B cell (primary cell): Measurements from ENCODE around the gene ASPSCR1. TPM values are rescaled to one million over a fixed set of nuclear protein-coding genes. Genes with fewer than 3 reads are reported as not detected.

ENCODE experiments used
- ATAC-seq: fragments of 200-7000 bp; cut with Tn5 transposase; one replicate; pipeline ENCODE4 v1.10.0; 2021; ENCODE audit warnings: low read depth, mild to moderate bottlenecking, moderate number of reproducible peaks, moderate library complexity
- CTCF ChIA-PET: fragments of 350-600 bp; sonication (Branson Sonifier 250); formaldehyde crosslinking; loops from one replicate; lab custom pipeline; 2021; ENCODE audit warnings: antibody characterized with exemption, inconsistent platforms; lab: Charles Lee
- POLR2A ChIA-PET: fragments of 350-600 bp; sonication (Branson Sonifier 250); formaldehyde crosslinking; loops from one replicate; lab custom pipeline; 2021; ENCODE audit warnings: antibody characterized with exemption; lab: Charles Lee
- DNase-seq: peaks from one replicate; pipeline ENCODE4 v3.0.0; 2013
- H2AFZ ChIP-seq: 2 replicates; pipeline ENCODE4 v1.6.1; 2012; ENCODE audit warnings: mild to moderate bottlenecking, low read depth, low read length; ENCODE audit not compliant: insufficient read depth, poor library complexity, severe bottlenecking
- H3K27ac ChIP-seq, 2 donors: 1 replicate in 1 of 2; 2 replicates in 1 of 2; pipeline ENCODE4 v1.5.1; 2012 to 2013; ENCODE audit warnings: low read length in 2 of 2, mild to moderate bottlenecking in 2 of 2, moderate library complexity in 1 of 2
- H3K27me3 ChIP-seq, 4 experiments: fragments of 200-600 bp in 1 of 4; sonication (generic) in 1 of 4; replicated peaks in 1 of 4; 1 replicate in 2 of 4; 2 replicates in 2 of 4; pipeline versions ENCODE4 v1.6.1 to v1.7.0; 2013 to 2016; ENCODE audit warnings: low read length in 3 of 4, mild to moderate bottlenecking in 2 of 4, mixed read lengths in 1 of 4, moderate library complexity in 1 of 4; ENCODE audit not compliant: insufficient read depth in 4 of 4, control insufficient read depth in 3 of 4; ENCODE audit errors: control extremely low read depth in 1 of 4
- H3K36me3 ChIP-seq, 2 experiments: replicated peaks in 1 of 2; 1 replicate in 1 of 2; 2 replicates in 1 of 2; pipeline versions ENCODE4 v1.6.1 to v1.7.1; 2013; ENCODE audit warnings: low read length in 1 of 2; ENCODE audit not compliant: insufficient read depth in 2 of 2, control insufficient read depth in 1 of 2; ENCODE audit errors: control extremely low read depth in 1 of 2, extremely low read depth in 1 of 2
- H3K4me1 ChIP-seq, 2 donors: fragments of 200-600 bp in 1 of 2; sonication (generic) in 1 of 2; 1 replicate in 1 of 2; 2 replicates in 1 of 2; pipeline versions ENCODE4 v1.5.1 to v1.6.1; 2013 to 2017; ENCODE audit warnings: low read length in 2 of 2; ENCODE audit not compliant: control insufficient read depth in 2 of 2, insufficient read depth in 2 of 2
- H3K4me2 ChIP-seq: replicated peaks from 2 replicates; pipeline ENCODE3; 2012; ENCODE audit warnings: mild to moderate bottlenecking, low read depth, low read length; ENCODE audit not compliant: poor library complexity, severe bottlenecking
- H3K4me3 ChIP-seq, 5 experiments: fragments of 200-600 bp in 1 of 5; sonication (generic) in 1 of 5; 1 replicate in 3 of 5; 2 replicates in 2 of 5; pipeline versions ENCODE4 v1.5.1 to v1.7.0; 2011 to 2016; ENCODE audit warnings: low read length in 4 of 5, mild to moderate bottlenecking in 4 of 5, low read depth in 2 of 5, control low read depth in 1 of 5, moderate library complexity in 1 of 5; ENCODE audit not compliant: insufficient read depth in 1 of 5; ENCODE audit errors: control extremely low read depth in 1 of 5, extremely low read depth in 1 of 5
- H3K79me2 ChIP-seq: fragments of 200-600 bp; sonication (generic); one replicate; pipeline ENCODE4 v1.6.0; 2016; ENCODE audit warnings: low read length; ENCODE audit not compliant: control insufficient read depth, insufficient read depth
- H3K9ac ChIP-seq: fragments of 200-600 bp; sonication (generic); 2 replicates; pipeline ENCODE4 v1.6.1; 2017; ENCODE audit warnings: mild to moderate bottlenecking, low read length, moderate library complexity
- H3K9me3 ChIP-seq, 3 donors: one replicate each; pipeline versions ENCODE4 v1.6.1 to v1.7.1; 2013; ENCODE audit warnings: low read length in 2 of 3; ENCODE audit not compliant: control insufficient read depth in 2 of 3, insufficient read depth in 1 of 3; ENCODE audit errors: control extremely low read depth in 1 of 3
- H4K20me1 ChIP-seq: 2 replicates; pipeline ENCODE4 v1.6.0; 2012; ENCODE audit warnings: mild to moderate bottlenecking, low read length; ENCODE audit not compliant: insufficient read depth, control insufficient read depth, poor library complexity, severe bottlenecking
- H3K27ac Mint-ChIP-seq: one replicate; pipeline ENCODE4 v1.8.0; 2021; ENCODE audit warnings: mixed read lengths
- H3K27me3 Mint-ChIP-seq: one replicate; pipeline ENCODE4 v1.8.0; 2021; ENCODE audit warnings: mixed read lengths
- H3K4me1 Mint-ChIP-seq: one replicate; pipeline ENCODE4 v1.8.0; 2021; ENCODE audit warnings: mixed read lengths
- H3K4me3 Mint-ChIP-seq: one replicate; pipeline ENCODE4 v1.8.0; 2021; ENCODE audit warnings: mixed read lengths
- H3K9me3 Mint-ChIP-seq: one replicate; pipeline ENCODE4 v1.8.0; 2022; ENCODE audit warnings: mixed read lengths; ENCODE audit not compliant: insufficient read depth
- CTCF ChIP-seq: fragments of 200-600 bp; IDR thresholded peaks from one replicate; pipeline ENCODE4 v1.8.0; 2022; ENCODE audit warnings: antibody characterized with exemption, mild to moderate bottlenecking
- EZH2 ChIP-seq: IDR thresholded peaks from 2 replicates; pipeline ENCODE4 v1.6.1; 2012; ENCODE audit warnings: borderline replicate concordance, low read depth, mild to moderate bottlenecking, moderate library complexity, low read length; ENCODE audit not compliant: insufficient read depth, poor library complexity, severe bottlenecking
- WGBS: methylation state at CpG from one replicate; pipeline ENCODE4 v1.1.5; 2013; ENCODE audit warnings: missing lambda C conversion rate; ENCODE audit not compliant: insufficient coverage; 5-methylcytosine and 5-hydroxymethylcytosine counted together
- intact Hi-C: fragments of 100-400 bp; cut with micrococcal nuclease; formaldehyde crosslinking; loops from one replicate; pipeline ENCODE4 v1.10.0; 2022
- polyA plus RNA-seq: library from polyadenylated mRNA; depleted of rRNA; stranded (reverse); fragments of >200 nt; gene quantifications from 2 replicates; pipeline ENCODE4 v1.2.3, GENCODE V29; 2012
- total RNA-seq, 2 donors: library from RNA; stranded (reverse); fragments of 120-200 nt in 1 of 2; gene quantifications; 1 replicate in 1 of 2; 2 replicates in 1 of 2; pipeline versions ENCODE4 v1.2.3 to v1.2.4, GENCODE V29; 2013 to 2022

The ASPSCR1 gene
- total and polyA plus RNA-seq, 2 donors (not counting 1 experiment from before 2014, with no cell fraction given) = 34.0 to 46.7 TPM

- Mint-ChIP-seq H3K4me3 (no peak overlapping the region), H3K4me1 (peaks cover 2% of the 10 kb centered on the region), H3K9me3 (no peaks in the 10 kb centered on the region), H3K27ac (no peak overlapping the region), H3K27me3 (no peaks in the 10 kb centered on the region)
- CTCF ChIA-PET = interaction anchor here (1.1 kb wide), 1 partner anchor 57 kb away, joined by 3 read pairs; no protein-coding TSS in a partner anchor
- Histone ChIP-seq H4K20me1 (peaks cover 13% of the 10 kb centered on the region), H3K27ac (no peak overlapping the region), H3K4me3 (no peak overlapping the region), H2AFZ (no peak overlapping the region), H3K4me2 (no peak overlapping the region), H3K9ac (no peak overlapping the region), H3K79me2 (no peaks in the 10 kb centered on the region), H3K36me3 (peaks cover 0 to 9% of the 10 kb centered on the region in 2 experiments), H3K27me3 (no peaks in the 10 kb centered on the region), H3K4me1 (peaks cover 0 to 11% of the 10 kb centered on the region in 2 donors), H3K9me3 (no peaks in the 10 kb centered on the region)
- DNase-seq = no peak
- POLR2A ChIA-PET = interaction anchor here (0.6 kb wide), 1 partner anchor 90 kb away, joined by 5 read pairs; no protein-coding TSS in a partner anchor
- no peak for ATAC-seq
- intact Hi-C loops = no loop called here
- 93% methylated on average over 25 of the region's 28 CpGs for WGBS
- TF ChIP-seq CTCF (no peak), EZH2 (no peak)
Observed at GRCh38 chr17:82016061-82016874, 38.8 kb downstream of the ASPSCR1 start.

GRCh38 chr17:82016875-82017459 lies 39.5 kb downstream of the ASPSCR1 start:
- TF ChIP-seq CTCF = no peak
- TF ChIP-seq EZH2 = no peak
- peaks cover 5 to 18% of the 10 kb centered on the region in 2 donors for H3K4me1 ChIP-seq
- H3K9me3 ChIP-seq = no peaks in the 10 kb centered on the region
- 97% methylated on average over 22 of the region's 24 CpGs for whole genome bisulfite sequencing
- intact Hi-C loops = no loop called here
- H4K20me1 ChIP-seq = peaks cover 20% of the 10 kb centered on the region
- H3K4me1 Mint-ChIP-seq = peaks cover 8% of the 10 kb centered on the region
- H3K27ac ChIP-seq = no peak overlapping the region
- H3K4me2 ChIP-seq = no peak overlapping the region
- no peak overlapping the region for H3K9ac ChIP-seq
- no peaks in the 10 kb centered on the region for H3K9me3 Mint-ChIP-seq
- CTCF ChIA-PET = interaction anchor here (7.2 kb wide), 1 partner anchor 57 kb away, joined by 91 read pairs; no protein-coding TSS in a partner anchor
- DNase-seq = no peak
- H3K27ac Mint-ChIP-seq = no peak overlapping the region
- H3K36me3 ChIP-seq = peaks cover 0 to 7% of the 10 kb centered on the region in 2 experiments
- ATAC-seq = no peak
- H3K27me3 ChIP-seq = no peaks in the 10 kb centered on the region
- H2AFZ ChIP-seq = no peak overlapping the region
- no peak overlapping the region for H3K4me3 ChIP-seq
- no peaks in the 10 kb centered on the region for H3K27me3 Mint-ChIP-seq
- no peak overlapping the region for H3K4me3 Mint-ChIP-seq
- peaks cover 4% of the 10 kb centered on the region for H3K79me2 ChIP-seq
- POLR2A ChIA-PET = no interaction called here
